ENCODE data around the gene HOXA5.

The HOXA5 gene

GRCh38 chr7:27094304-27095049 is 49.0 kb downstream of the HOXA5 start:
- DNase-seq (ENCODE audit: low spot score): no peak

- DNase-seq (ENCODE audit: low spot score): no peak
Observed at GRCh38 chr7:27093184-27093895, 50.1 kb downstream of the HOXA5 start.

- DNase-seq (ENCODE audit: low spot score): no peak
Observed at GRCh38 chr7:27092819-27093110, 50.7 kb downstream of the HOXA5 start.

- no peak for DNase-seq (ENCODE audit: low spot score)
Observed at GRCh38 chr7:27091941-27092818, 51.3 kb downstream of the HOXA5 start.

- DNase-seq (ENCODE audit: low spot score): no peak
Observed at GRCh38 chr7:27091105-27091504, 52.4 kb downstream of the HOXA5 start.
